ENCODE measurements around the gene UTF1.
"Not testable (repeated sequence)": the region's sequence is repeated elsewhere in the genome, so short reads cannot be mapped to it uniquely, and the experiment has no call there.

UTF1 gene

DNA sequence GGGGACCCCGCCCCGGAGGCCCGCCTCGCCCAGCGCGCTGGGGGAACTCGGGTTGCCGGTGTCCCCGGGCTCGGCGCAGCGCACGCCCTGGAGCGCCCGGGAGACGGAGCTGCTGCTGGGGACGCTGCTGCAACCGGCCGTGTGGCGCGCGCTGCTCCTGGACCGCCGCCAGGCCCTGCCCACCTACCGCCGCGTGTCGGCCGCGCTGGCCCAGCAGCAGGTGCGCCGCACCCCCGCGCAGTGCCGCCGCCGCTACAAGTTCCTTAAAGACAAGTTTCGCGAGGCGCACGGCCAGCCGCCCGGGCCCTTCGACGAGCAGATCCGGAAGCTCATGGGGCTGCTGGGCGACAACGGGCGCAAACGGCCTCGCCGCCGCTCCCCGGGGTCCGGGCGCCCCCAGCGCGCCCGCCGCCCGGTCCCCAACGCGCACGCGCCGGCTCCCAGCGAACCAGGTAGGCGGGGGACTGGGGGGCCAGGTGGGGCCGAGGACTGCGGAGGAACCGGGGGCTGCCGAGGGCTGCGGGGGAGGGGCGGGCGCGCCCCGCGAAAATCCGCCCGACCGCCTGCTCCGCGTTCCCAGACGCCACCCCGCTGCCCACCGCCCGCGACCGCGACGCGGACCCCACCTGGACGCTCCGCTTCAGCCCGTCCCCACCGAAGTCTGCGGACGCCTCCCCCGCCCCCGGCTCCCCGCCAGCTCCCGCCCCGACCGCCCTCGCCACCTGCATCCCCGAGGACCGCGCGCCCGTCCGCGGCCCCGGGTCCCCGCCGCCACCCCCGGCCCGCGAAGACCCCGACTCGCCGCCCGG is 574 bp downstream of the UTF1 start:
- DNase-seq: peak; percentile 48

DNA sequence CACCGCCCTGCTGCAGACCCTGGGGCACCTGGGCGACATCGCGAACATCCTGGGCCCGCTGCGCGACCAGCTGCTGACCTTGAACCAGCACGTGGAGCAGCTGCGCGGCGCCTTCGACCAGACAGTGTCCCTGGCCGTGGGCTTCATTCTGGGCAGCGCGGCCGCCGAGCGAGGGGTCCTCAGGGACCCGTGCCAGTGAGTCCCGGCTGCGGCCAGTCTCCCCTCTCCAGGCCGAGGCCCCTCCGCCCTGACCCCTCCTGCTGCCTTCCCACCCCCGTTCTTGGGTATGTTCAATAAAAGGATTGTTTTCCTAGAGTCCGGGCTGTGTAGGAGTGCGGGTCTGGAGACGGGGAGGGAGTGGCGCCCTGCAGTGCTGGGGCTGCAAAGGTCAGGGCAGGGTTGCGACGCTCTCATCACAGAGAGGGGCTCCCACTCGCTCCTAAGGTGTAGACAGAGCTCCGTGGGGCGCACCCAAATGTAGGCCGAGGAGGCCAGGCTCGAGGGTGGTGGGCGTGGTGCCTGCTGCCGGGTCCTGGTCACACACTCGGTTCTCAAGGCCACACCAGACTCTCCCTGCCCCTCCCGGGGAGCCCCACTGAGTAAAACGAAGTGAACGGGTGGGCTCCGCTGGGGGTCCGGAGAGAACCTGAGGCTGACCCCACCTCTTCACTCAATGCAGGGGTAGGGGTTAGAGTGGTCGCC is 1.4 kb downstream of the UTF1 start:
- no peak for DNase-seq

DNA sequence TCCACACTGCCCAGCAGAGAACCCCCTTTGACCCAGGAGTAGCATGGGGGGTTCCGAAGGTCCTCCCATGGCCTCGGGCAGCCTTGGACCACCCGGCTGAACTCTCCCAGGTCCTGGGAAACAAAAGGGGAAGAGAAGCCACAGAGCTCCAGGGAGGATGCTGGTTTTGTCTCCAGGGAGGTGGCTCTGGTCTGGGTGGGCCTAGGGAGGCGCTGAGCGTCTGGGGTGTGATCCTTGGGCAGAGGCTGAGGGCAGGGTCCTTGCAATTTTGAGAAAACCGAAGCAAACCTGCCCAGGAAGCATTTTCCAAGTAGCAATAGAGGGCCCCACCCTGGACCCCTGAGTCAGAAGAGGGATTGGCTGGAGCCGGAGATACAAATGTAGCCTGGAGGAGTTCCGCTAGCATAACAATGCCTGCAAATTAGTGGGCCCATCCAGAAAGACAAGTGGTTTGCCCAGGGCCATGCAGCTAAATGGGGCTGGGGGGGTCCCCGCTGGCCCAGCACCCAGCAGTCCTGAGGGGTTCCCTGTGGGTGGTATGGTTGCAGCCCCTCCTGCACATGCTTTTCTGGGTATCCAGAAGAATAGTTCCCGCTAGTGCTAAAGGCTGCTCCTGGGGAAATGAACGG is 2.0 kb downstream of the UTF1 start:
- DNase-seq: no peak

DNA sequence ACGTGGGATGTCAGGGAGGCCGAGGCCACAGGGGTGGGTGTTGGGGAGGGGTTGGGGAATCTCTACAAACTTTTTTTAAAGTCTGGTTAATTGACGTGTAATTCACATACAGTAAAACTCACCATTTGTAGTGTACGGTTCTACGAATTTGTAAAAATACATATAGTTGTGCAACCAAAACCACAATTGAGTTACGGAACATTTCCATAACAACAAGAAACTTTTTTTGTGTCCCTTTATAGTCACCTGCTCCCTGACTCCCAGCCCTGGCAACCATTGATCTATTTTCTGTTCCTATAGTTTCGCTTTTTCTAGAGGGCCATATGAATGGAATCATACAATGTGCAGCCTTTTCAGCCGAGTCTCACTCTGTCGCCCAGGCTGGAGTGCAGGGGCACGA is 4.8 kb downstream of the UTF1 start:
- DNase-seq: not testable (repeated sequence)

DNA sequence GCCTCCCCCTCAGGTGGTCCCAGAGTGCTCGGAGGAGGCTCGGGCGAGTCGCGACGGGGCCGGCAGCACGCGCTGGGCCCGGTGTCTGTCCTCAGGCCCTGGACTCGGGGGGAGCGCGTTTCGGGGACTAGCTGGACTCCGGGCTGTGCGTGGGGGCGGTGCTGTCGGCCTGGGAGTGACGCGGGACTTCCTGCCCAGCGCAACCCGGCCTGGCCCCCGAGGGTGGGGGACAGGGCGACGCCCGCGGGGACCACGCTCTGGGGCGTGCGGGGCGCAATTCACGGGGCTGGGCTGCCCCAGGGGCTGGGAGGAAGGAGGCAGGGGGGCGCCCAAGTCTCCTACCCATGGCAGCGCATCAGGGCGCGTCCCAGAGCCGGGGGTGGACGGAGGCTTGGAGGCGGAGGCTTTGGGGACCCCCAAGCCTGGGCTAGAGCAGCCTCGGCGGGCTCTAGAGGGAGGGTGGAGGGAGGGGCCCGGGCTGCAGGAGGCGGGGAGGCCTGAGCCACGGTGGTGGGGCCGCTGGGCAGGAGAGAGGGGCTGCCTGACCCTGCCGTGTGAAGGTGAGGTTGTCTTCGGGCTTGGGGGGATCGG is 5.3 kb downstream of the UTF1 start:
- no peak for DNase-seq

DNA sequence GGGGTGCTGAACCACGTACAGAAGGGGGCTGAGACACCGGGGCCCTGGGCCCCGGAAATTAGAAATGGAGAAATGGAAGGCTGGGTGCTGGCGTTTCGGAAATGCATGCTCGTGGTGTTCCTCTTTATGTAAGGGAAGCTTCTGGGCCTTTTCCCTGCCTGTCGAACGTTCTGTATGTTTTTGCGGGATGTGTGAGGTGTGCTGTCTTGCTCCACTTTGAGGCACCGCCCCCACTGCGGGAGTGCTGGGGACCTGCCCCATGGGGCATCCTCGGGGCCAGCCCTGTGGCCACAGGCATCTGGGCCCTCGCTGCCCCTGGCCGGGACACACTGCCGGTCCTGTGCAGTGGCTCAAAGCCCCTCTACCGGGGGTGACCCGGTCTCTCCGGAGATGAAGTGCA is 5.9 kb downstream of the UTF1 start:
- peak; percentile 43 for DNase-seq

DNA sequence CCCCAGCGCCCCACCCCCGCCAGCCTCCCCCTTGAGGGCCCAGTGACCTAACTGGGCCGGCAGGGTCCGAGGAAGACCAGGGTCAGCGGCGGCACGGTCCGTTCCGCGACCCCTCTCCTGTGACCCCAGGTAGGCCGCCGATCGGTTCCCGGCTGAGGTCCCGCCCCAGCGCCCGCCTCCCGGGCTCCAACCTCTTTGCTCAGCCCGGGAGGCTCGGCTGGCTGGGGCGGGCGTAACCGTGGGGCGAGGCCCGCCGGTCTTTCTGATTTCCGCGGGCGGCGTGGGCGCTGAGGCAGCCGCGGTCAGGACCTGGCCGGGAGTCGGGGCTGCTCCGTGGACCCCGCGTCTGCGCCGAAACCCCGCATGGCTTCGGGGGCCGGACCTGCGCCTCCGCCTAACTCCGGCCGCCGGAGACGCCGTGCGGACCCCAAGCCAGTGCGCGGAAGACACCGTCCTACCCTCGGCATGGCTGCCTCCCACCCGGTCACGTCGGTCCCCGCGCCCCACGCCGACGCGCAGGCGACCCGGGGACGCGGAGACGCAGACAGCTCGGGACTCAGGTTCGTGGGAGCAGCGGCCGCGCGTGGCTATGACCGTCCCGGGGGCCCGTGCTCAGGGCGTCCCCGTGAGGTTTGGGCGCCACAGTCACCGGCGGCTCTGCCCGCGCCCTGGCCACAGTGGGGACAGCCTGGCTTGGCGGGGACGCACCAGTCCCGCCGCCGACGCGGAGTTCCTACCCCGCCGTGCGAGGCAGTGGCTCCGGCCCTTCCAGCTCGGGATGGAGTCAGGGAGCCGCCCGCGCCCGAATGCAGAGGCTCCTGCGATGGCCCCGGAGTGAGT is 6.6 kb downstream of the UTF1 start:
- no peak for DNase-seq

DNA sequence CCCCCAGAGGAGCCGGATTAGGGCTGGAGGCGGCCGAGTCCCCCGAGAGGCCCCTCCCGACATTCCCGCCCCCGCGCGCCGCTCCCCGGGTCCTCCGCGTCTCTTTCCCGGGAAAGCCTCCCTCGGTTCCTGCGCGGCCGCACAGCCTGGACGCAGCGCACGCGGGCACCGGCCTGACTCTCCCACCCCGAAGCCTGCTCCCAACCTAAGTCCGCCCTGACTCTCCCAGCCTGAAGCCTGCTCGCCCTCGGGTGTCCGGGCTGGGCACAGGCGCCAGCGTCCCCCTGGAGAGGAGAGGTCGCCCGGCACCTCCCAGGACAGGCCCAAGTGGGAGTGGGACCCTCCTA is 7.2 kb downstream of the UTF1 start:
- no peak for DNase-seq

DNA sequence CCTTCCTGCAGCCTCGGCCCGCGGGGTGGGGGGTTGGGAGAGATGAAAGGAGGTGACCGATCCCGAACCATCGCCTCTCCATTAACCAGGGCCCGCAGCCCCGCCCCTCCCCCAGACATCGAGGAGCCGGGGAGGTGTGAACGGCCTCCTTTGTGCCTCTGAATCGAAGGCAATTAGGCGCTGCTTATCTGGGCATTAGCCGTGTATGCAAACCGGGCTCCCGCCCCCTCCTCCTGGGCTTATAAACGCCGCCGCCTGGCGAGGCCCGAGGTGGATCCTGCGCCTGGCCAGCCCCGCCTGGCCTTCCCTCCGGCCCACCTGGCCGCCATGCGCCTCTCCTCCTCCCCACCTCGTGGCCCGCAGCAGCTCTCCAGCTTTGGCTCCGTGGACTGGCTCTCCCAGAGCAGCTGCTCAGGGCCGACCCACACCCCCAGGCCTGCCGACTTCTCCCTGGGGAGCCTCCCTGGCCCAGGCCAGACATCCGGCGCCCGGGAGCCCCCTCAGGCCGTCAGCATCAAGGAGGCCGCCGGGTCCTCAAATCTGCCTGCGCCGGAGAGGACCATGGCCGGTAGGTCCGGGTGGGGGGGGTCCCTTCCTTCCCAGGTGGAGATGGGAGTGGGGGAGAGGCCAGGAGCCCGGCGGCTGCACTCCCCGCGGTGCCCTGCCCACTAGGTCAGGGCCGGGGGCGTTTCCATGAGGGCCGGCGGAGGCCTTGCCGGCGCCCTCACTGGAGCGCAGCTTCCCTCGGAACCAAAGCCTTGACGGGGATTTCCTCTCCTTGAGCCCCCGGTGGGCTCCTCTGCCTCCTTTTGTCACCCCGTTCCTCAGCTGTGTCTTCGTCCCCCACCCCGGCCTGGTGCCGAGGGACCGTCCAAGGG is 7.8 kb downstream of the UTF1 start, which contains the start of gene VENTX:
VENTX (plus strand) TSS at position 268 of the 878 bp plus-strand sequence; CDS start at position 328, 60 bp downstream.
- DNase-seq: no peak

DNA sequence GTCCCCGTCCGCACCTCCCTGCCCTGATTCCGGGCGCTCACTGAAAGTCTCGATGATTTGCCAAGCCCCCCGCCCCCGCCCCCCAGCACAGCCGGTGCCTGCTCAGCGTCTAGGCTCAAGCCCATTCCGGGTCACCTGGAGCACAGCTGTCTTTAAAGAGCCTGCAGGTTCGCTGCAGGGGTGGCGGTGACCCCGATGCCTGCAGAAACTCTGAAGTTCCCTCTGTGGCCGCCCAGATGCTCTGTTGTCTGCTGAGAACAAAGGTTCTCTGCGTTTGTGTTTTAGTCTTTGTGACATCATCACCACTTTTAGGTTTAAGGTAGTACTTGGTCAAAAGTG is 8.4 kb downstream of the UTF1 start:
- no peak for DNase-seq

DNA sequence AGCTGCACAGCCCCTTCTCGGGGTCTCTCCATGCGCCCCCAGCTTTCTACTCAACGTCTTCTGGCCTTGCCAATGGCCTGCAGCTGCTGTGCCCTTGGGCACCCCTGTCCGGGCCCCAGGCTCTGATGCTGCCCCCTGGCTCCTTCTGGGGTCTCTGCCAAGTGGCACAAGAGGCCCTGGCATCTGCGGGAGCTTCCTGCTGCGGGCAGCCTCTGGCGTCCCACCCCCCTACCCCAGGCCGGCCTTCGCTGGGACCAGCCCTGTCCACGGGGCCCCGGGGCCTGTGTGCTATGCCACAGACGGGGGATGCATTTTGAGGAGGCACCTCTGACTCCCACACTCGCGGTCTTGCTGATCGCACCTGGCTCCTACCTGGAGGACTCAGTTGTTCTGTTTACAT is 10.0 kb downstream of the UTF1 start:
- DNase-seq: no peak

DNA sequence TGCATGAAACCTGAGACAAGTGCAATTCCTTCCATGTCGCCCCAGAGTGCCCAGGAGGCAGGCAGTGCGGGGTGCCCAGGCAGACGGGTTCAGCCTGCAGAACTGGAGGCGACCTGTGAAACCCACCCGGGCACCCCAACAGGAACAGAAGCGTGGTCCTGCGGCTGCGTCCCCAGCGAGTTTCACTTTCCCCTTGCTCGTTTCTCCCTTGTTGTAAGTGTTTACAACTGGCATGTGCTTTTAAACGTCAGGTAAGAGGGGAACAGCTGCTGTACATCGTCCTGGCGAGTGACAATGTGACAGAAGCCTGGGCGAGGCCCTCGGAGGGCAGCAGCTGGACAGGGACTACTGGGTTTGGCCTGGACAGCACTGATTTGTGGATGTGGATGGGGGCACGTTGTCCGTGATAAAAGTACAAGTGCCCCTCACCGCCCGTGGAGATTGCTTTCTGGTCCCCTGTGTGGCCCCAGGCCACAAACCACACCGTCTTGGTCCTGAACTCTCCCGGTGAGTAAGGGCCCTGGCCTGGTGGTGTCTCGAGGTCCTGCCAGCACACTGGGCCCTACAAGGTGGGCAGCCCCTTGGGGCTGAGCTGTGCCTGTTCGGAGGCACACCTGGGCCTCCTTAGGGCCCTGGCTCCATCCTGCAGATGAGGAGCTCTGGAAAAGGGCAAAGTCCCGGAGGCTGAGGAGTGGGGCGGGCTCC is 11.6 kb downstream of the UTF1 start:
- DNase-seq: no peak

DNA sequence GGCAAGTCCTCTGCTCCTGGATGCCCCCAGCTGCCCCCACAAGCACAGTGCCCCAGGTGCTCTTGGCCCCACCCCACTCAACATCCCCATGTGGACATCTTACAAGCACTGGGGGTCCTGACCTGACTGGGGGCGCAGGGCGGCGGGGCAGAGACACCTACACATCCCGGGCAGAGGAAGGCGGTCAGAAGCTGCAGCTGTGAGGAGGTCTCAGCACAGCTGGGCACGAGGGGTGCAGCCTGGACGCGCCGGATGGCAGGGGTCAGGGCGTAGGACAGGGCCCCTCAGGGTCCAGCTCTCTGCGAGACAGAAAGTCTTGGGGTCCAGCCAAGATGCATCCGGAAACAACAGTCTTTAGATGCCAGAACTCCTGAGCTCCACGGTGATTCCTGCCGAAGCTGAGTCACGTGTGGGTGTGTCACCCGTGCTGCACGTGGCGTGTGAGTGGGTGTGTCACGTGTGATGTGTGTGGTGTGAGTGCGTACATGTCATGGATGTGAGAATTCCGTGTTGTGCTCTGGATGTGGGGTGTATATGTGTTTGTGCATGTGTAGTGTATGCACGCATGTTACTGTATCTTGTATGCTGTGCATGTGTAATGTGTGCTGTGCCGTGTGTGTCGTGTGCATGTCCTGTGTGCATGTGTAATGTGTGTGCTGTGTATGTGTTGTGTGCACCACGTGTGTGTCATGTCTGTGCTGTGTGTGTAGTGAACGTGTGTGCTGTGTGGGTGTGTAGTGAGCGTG is 12.8 kb downstream of the UTF1 start:
- no peak for DNase-seq

DNA sequence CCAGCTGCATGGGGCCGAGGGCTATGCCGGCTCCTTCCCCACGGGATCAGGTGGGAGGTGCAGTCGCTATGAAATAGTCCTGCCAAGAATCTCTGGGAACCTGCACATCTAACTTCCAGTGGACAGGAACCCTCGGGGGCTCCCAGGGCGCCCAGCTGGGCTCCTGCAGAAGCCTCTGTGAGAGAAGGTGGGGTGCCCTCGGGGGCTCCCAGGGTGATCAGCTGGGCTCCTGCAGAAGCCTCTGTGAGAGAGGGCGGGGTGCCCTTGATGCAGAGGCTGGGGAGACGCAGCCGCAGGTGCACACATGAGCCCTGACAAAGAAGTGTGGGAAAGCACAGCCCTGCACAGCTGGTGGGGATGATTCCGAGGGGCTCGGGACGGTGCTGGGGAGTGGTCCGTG is 13.6 kb downstream of the UTF1 start:
- DNase-seq: no peak

DNA sequence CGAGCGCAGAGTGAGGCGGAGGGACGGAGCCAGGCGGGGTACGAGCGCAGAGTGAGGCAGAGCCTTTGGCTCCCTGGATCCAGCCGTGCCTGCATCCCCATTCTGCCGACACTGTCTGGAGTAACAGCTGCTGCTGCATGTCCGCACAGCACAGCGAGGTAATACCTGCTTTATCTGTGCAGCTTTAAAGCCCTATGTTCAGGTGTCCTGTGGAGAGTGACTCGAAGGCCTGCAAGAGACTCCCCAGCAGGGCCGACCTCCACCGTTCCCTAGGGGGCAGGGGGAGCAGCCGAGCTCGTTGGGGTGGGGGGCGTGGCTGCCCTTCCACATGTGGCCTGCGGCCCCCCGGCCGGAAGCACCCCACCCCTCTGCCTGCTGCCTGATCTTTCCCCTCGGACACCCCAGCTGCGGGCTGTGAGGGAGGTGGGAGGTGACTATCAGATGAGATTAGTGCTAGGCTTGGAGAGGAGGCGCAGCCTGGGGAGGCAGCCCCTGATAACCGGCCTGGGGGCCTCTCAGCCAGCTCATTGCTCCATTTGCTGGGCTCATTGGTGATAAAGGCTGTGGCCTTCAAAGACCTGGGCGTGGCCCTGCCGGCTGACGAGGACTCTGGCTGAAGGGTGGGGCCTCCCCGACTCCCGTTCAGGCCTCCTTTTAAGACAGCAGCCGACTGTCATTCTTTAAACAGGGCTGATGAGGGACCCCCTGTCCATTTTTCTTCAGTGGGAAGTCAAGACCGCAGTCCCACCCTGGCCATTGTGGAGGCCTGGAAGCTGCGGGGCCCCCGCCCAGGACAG is 15.6 kb downstream of the UTF1 start:
- DNase-seq: no peak

DNA sequence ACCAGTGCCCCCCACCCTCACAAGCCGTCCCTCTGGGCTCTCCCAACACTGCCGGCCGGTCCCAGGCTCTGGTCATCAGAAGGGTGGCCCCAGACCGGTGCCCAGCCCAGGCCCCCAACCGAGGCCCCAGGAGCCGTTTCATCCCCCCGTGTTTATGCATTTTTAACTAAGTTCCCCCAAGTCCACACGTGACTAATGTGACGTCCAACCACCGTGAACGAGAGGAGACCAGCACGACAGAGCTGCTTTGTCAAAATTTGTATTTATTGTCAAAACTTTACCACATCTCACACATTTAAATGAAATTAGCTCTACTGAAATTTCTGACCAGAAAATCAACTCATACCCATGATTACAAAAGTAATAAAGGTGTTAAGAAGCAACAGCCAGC is 16.2 kb downstream of the UTF1 start:
- DNase-seq: no peak

DNA sequence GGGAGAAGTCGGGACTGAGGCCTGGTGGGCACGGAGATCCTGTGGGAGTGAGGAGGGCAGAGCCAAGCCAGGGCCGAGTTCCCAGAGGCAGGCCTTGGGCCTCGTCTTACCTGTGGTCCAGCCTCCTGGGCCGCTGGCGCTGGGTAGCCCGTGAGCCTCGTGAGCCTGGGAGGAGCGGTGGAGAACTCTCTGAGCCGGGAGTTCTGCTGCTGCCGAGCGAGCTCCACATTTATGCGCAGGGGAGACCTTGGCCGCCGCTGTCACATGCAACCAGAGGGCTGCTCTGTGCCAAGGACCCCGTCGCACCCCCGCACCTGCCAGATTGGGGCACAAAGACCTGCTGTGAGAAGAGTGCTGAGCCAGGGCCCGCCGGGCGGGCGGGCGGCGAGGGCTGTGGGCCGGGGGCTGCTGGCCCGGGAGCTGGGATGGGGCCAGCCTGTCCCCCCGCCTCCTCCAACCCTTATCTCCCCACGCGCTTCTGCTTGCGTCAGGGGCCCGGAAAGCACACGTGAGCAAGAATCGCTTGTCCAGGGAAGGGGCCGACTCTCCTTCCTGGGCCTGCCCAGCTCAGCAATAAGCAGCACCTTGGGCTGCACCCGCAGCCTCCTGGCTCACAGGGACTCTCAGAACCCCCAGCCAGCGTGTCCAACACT is 17.8 kb downstream of the UTF1 start:
- no peak for DNase-seq

DNA sequence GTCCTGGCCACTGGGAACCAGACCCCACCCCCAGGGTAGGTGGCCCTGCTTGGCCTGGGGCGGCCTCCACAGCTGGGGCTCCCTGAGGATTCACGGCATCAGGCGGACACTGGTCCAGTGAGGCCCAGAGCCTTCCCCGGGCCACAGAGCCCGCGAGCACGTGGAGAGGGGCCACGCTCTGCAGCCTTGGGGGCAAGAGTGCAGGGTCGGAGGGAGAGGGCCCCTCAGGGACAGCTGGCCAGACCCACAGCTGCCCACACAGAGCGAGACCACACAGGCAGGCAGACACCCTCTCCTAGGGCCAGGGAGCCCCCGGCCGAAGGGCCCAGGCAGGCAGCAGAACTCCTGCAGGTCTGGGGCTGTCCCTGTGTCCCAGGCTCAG is 18.3 kb downstream of the UTF1 start:
- no peak for DNase-seq
